Renal cortex interstitium (tissue), 11 donors: Measurements from ENCODE around the gene CACNA1B. TPM values are rescaled to one million over a fixed set of nuclear protein-coding genes. Genes with fewer than 3 reads are reported as not detected.
"Not testable (repeated sequence)": the region's sequence is repeated elsewhere in the genome, so short reads cannot be mapped to it uniquely, and the experiment has no call there.

Experiments used
- DNase-seq, 11 donors: peaks; one replicate each; pipeline ENCODE4 v3.0.0-alpha.2; 2013; ENCODE audit warnings: low read depth in 9 of 11, low spot score in 4 of 11; ENCODE audit errors: extremely low read depth in 1 of 11
- polyA plus RNA-seq, 3 donors: library from polyadenylated mRNA; unstranded; fragments of 120-200 nt; gene quantifications; one replicate each; pipeline ENCODE4 v1.2.1, GENCODE V29; 2013; ENCODE audit not compliant: insufficient read length in 3 of 3

CACNA1B gene
- polyA plus RNA-seq, 3 donors, result 0.23 to 0.39 (median 0.27) TPM

- DNase-seq, result no peak
Measured at GRCh38 chr9:138098116-138098907, 220.7 kb downstream of the CACNA1B start.

DNA sequence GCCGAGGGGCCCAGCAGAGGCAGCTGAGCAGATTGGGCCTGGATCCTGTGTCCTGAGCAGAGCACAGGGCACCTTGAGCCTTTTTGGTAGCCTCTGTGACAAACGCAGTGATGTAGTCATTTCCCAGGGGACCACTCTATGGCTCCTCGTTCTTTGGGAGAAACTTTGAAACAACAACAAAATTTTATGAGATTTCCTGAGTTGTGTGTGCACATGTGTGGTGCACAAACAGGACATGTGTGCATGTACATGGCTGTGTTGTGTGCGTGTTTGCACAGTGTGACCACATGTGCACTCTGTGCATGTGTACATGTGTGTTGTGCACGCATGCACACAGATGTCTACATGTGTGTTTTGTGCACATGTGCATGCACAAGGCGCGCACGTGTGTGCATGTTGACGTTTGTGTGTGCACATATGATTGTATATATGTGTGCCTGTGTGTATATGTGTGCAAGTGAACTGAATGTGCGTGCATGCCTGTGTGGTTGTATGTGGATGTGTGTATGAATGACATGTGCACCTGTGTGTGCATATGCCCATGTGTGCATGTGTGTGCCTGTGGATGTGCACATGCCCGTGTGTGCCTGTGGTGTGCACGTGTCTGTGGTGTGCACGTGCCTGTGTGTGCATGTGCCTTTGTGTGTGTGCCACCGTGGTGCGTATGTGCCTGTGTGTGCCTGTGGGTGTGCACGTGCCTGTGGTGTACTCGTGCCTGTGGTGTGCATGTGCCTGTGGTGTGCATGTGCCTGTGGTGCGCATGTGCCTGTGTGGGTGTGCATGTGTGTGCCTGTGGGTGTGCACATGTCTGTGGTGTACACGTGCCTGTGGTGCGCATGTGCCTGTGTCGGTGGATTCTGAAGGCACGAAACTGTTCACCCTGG lies 221.6 kb downstream of the CACNA1B start:
- DNase-seq, result no peak

DNA sequence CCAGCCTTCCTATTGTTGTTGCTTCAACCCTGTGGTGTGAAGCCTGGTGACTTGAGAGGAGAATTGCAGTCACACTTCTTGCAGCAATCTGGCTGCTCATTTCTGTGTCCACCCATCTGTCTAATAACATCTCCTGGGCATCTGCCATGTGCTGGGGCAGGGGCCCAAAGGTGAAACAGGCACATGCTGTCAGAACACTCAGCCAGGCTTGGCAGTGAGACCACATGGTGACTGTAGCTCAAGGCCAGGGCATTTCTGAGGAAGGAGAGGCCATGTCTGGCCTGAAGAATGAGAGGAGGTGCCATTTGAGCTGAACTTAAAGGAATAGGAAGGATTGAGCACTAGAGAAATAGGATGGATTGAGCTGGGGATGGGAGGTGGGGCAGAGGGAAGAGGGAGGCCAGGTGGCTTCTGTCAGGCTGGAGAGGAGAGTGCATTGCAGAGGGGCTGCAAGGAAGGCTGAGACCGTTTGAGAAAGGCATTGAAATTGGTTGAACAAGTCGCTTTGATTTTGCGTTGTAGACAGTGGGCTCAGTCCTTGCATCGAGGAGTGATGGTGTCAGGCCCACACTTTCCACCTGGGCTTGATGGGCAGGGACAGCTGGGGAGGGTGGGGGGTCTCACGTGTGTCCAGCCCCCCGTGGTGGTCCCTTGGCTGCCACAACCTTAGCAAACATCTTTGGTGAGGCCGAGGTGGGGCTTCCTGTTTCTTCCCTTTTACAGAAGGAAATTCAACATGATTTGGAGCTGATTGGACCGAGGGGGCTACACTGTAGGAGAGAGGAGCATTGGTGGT lies 222.4 kb downstream of the CACNA1B start:
- peak in 3 of 11 donors; percentile 4 to 9 (median 5) for DNase-seq

DNA sequence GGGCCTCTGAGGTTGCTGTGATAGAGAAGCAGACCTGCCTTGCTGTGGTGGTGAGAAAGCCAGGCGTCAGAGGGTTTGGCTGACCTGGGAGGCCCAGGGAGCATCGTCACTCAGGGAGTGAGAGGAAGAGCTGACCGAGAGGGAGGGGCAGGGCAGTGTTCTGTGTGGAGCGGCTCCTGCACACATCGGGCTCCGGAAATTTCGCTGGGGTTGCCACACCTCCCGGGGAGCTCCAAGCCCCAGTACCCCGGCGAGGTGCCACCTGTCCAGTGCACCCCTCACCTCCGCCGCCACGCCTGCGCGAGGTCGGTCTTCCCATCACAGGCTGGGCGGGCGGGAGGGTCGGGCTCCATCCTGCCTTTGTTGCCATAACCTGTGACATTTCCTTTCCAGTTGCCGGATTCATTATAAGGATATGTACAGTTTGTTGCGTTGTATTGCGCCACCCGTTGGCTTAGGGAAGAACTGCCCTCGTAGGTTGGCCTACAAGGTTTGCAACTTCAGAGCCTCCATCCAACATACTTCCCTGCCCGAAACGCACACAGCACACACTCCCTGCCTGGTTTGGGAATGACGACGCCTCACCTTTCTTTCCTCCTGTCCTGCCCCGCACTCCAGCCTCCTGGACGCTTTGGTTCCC lies 223.2 kb downstream of the CACNA1B start:
- no peak for DNase-seq

DNA sequence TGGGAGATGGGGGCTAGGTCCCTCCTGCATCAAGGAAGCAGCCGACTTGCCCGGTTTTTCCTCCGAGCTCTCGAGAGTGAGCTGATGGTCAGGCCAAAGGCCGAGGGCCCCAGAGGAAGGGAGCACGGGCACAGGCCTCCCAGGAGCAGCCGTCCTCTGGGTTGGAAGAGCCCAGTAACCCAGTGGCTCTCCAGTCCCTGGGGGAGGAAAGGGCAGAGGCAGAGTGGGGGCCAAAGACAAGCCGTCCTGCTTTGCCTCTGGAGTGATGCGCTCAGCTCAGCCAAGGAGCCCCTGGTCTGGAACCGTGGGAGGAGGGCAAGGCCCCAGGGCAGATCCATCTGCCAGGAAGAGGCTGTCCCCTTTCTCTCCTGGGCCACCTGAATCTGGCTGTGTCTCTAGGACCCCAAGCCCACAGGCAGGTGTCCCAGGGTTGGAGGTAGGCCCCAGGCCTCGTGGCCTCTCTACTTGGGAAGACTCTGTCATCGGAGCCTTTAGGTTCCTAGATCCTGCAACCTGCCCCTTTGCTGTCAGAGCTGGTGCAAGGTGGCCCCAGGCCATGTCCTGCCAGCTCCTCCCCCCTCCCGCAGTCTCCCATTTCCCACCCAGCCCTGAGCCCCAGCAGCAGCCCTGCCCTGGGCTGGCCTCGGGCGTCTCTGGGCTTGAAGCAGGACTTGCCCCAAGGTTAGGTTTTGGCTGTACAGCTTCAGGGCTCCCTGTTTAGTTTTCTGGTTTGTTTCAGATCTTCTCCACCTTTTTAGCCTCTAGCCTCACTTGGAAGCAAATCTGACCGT lies 224.1 kb downstream of the CACNA1B start:
- DNase-seq, result no peak

DNA sequence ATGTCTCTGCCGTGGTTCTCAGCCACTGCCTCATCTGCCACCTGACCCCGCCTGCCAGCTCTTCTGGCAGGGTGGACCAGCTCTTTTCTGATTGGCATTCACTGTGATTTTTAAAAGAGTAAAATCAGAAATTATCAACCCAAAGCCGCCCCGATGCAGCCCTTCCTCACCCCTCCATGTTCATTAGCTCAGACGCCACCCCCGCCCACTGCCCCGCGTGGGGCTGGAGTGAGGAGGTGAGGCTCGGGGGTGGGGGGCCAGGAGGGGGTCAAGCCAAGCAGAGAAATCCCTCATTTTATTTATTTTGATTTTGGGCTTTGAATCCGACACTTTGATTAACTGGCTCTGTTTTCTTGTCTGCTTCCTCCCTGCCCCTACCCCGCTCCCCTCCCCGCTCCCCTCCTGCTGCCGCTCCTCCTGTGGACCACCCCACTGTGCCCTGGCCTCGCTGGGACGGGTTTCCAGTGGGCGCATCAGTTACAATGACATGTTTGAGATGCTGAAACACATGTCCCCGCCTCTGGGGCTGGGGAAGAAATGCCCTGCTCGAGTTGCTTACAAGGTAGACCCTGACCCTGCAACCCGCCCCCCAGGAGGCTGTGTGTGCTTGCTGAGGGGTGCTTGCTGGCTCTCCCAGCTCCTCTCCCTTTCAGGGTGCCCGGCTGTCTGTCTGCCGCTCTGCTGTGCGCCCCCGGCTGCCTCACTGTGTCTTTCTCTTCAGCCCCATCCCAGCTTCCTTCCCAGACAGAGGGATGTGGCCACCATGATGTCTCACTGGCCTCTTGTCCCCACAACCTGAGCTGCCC lies 224.9 kb downstream of the CACNA1B start:
- DNase-seq, result no peak

- no peak for DNase-seq
Measured at GRCh38 chr9:138103111-138103848, 225.7 kb downstream of the CACNA1B start.

- DNase-seq, result no peak
Measured at GRCh38 chr9:138103849-138104206, 226.2 kb downstream of the CACNA1B start.

DNA sequence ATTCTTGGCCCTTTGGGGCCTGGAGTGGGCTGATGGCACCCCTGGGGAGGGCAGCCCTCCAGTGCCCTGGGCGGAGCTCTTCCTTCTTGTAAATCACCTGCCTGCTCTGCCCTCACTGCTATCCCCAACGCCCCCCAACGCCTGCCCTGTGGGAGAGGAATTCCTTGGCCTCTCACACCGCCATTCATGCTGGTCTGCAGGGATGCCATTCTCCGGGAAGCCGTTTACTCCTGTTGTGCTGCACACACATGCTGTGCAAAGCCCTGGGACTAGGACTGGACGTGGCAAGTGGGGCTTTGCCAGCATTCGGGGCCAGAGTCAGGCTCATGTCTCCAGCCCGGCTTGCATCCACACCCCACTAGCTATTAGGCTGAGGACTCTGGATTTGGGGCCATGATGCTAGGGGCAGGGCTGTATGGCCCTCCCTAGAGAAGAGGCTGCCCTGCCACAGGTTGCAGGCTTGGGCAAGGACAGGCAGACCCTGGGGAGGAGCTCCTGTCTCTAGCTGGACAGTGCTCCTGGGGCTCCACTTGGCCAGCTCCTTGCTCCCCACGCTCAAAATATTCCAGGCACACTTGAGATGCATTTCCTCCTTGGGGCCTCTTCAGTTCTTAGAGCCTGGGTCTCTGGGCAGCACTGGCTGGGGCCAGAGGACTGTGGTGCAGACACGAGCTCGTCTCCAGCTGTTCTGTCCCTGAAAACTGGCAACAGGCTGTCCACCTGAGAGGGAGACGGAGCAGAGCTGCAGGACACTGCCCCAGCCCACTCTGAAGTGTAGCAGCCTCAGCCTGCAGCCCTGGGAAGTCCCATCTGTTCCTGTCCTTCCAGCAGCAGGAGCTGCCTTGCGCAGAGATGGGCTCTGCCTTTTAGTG lies 226.9 kb downstream of the CACNA1B start:
- DNase-seq, result no peak

DNA sequence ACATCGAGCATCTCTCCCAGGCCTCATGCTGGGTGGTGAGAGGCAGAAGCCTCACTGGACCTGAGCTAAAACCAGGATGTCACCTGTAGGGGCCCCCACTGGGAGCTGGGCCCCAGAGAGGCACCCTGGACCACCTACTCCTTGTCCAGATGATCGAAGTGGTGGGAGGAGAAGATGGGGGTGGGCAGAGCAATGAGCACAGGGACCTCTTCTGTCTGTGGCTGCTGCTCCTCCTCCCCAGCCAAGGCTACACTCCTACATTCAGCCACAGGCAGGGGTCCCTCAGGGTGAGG lies 227.5 kb downstream of the CACNA1B start:
- DNase-seq, result no peak

- DNase-seq, result no peak
Measured at GRCh38 chr9:138105561-138106505, 228.3 kb downstream of the CACNA1B start.

GRCh38 chr9:138107039-138107438 lies 229.5 kb downstream of the CACNA1B start:
- not testable (repeated sequence) for DNase-seq

DNA sequence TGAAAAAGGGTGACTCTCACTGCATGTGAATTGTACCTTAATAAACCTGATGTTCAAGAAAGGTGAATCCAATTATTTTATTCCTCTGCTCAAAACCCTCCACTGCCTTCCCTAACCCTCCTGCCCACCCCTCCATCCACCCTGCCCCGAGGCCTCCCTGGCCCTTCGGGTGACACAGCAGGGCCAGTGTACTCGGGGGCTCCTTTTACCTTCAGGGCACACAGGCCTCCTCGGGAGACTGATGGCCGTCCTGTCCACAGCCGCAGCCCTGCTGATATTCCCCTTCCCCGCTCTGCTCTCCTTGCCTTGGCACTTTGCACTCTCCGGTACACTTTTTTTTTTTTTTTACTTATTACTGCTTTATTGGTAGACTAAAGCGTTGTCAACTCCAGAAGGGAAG lies 234.0 kb downstream of the CACNA1B start:
- no peak for DNase-seq

DNA sequence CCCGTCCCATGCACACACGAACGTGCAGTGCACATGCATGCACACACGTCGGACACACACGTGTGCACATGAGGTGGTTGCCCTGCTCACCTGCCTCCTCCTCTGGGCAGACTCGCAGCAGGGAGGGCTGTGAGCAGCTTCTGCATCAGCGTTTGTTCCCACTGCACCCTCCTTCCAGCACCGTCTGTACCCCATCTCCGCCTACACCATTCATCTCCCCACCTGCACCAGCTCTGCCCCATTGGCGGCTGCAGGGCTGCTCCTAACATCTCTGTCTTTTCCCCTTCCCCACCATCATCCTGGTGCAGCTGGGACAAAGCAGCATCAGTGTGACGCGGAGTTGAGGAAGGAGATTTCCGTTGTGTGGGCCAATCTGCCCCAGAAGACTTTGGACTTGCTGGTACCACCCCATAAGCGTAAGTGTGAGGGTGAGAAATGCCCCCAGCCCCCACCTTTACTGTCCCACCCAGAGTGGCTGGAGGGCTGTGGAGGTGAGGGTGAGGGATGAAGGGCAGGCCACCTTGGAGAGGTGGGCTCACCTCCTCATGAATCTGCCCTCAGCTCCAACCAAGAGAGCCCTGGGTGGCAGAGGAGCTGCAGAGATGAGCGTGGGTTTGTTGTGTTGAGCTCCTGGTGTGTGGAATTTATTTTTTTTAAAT lies 234.6 kb downstream of the CACNA1B start:
- no peak for DNase-seq
